ENCODE results near the gene TSC22D3.
A peak's percentile ranks its signal among the peaks of the same experiment; 100 is the strongest.
"Not testable (repeated sequence)": the region's sequence is repeated elsewhere in the genome, so short reads cannot be mapped to it uniquely, and the experiment has no call there.

Gene TSC22D3

DNA sequence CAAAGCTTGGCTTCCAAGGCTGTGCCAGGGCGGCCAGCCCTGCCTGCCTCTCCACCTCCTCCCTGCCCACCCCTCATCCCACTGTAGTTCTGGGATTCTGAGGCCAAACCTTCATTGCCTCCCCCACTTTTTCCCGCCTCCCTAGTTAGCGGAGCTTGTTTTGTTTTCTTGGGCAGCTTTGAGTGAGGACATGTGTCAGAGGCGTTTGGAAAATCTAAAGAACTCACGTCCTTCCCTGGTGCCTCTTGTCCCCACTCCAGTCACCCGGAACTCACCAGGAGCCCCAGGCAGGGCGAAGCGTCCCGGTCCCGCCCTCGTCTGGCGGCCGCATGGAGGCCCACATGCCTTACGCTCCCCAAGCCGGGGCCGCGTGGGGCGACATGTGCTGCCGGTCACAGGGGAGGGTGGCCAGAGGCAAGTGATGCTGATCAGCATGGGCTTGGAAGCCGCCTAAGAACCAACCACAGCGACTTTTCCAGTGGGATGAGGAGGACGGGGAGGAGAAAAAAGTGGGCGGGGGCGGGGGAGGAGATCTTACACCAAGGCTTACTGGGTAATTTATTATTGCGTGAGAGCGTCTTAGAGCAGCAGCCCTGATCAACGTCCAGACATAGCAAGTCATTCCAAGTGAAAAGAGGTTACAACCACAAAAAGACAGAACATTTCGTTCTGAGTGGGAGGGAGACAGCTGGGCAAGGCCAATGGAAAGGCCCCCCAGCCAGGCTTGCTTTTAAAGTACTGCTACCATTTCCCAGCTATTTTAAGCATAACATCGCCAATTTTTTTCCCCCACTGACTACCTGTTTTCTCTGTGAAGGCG, 98.8 kb downstream of the TSC22D3 start:
- DNase-seq: peak; percentile 50 to 57

DNA sequence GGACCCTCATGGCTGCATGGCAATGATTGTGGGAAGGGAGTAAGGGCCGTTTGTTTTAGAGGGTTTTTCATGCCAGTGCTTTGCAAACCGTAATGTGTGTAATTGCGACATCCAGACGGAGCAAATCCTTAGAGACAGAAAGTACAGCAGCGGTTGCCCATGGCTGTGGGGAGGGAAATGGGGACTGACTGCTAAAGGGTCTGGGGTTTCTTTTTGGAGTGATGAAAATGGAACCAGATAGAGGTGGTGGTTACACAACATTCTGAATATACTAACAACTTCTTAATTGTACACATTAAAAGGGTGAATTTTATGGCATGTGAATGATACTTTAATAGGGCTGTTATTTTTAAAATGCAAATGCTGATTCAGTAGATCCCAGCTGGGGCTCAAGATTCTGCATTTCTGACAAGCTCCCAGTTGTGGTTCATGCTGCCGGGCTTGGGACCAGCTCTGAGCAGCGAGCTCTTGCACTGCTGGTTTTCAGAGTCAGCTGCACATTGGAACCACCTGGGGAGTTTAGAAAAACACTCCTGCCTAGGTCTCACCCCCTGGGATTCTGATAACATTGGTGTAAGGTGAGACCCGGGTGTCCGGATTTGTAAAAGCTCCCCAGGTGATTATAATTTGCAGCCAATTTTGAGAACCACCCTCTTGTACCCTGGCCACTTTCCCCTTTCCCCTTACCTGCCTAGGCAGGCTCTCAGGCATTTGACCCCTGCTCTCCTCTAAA, 99.6 kb downstream of the TSC22D3 start:
- peak; percentile 57 to 65 for DNase-seq

DNA sequence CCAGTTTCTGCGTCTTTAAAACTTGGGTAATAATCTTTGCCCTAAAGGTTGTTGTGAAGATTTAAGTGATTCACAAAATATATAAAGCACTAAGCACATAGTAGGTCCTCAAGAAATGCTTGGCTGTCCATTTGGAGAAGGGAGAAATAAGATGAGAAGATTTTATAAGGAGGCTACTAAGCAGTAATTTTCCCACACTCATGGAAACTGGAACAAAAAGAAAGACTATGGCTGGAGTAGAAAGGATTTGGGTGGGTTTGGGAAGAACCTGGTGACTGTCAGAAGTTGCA, 100.3 kb downstream of the TSC22D3 start:
- no peak for DNase-seq

DNA sequence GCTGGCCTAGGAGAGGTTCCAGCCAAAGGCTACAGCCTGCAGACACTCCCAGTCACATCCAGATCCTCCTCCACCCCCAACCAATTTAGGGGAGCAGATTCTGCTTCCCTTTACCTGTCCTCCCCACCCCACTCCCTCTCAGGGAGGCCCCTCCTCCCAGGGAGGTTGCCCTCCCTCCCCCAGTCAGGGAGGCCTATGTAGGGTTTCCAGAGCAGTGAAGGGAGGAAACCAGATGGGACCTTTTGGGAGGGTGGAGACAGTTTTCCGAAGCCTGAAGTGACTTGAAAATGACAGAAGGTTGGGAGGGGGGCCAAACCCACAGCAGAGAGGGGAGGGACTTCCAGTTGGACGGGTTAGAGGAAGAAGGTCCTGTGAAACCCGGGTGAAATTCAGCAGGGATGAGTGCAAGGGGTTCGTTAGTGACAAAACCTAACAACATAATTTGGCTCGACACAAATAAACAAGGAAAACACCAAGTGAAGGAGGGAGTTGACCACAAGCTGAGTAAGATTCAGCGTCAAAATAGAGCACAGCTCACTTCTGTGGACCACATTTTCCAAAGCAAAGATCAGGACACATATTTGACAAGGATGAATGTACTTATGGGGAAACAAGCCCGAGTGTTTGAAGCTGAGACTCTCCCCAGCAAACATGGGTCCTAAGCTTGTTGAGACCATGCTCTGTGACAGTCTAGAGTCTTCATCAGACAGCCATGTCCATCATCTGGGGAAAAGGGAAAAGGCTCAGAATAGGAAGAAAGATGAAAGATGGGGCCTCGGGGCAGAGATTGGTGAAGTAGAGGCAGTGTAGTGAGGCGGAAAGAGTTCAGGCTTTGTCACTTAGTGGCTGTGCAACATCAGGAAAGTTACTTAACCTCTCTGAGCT, 100.9 kb downstream of the TSC22D3 start:
- peak; percentile 53 to 60 for DNase-seq

DNA sequence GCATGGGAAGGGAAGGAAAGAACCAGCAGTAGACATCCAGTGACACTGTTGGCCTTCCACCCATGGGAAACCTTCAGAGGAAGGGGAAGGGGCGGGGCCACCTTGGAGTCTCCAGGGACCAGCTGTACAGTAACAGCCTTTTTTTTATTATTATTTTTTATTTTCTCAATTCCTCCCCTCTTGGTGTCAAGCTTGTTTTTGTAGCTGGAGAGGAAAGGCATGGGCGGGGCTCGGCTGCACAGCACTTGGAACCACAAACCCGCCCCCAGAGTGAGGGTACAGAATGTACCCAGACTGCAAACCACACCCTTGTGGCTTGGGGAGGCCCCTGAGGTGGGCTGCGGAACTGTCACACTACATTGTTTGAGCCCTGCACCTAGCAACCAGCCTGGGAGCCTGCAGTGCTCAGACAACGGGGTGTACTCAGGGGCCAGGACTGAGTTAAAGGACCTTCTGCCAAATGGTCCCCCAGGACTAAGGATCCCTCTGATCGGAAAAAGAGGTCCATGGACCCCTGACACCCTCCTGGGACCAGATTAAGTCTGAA, 101.6 kb downstream of the TSC22D3 start:
- DNase-seq: peak; percentile 39 to 41

DNA sequence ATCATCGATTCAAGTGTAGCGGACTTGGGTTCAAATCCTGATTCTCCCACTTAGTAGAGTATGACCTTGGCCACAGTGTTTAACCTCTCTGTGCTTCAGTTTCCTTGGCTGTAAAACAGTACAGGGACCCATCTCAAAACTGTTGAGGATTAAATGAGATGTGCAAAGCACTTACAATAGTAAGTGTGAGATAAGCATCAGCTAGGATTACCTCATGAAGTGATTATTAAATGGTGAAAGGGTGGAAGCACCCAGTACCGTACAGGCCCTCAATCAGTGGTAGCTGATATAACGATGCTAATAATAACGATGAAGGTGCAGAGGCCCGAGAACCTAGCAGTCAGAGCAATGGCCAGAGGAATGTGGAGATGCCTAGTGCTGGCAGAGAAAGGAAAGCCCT, 102.2 kb downstream of the TSC22D3 start:
- no peak for DNase-seq

DNA sequence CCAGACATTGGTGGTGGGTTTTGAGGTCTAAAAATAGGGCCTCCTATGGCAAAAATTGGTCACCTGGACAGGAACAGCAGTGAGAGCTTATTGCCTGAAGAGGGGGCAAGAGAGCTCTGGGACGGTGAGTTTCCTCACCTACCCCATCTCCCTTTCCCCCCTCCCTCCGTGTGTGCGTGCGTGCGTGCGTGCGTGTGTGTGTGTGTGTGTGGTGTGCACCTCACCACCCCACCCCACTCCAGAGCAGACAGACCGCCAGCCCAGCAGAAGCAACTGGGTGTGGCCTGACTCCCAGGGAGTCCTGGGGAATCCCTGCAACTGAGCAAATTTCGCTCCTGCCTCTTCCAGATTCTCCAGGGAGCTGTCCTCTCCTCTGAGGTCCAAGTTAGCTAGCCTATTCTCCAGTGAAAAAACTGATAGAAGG, 102.6 kb downstream of the TSC22D3 start:
- peak; percentile 23 to 44 for DNase-seq

DNA sequence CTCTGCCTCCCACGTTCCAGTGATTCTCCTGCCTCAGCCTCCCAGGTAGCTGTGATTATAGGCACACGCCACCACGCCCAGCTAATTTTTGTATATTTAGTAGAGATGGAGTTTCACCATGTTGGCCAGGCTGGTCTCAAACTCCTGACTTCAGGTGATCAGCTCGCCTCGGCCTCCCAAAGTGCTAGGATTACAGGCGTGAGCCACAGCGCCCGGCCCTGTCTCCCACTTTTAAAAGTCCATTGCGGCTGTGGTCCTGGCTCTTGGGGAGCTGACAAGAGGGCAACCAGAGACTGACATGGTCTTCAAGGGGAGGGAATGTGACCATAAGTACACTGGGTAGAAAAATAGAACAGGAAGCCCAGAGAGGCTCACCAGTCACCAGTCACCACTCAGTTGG, 104.3 kb downstream of the TSC22D3 start:
- not testable (repeated sequence) for DNase-seq

DNA sequence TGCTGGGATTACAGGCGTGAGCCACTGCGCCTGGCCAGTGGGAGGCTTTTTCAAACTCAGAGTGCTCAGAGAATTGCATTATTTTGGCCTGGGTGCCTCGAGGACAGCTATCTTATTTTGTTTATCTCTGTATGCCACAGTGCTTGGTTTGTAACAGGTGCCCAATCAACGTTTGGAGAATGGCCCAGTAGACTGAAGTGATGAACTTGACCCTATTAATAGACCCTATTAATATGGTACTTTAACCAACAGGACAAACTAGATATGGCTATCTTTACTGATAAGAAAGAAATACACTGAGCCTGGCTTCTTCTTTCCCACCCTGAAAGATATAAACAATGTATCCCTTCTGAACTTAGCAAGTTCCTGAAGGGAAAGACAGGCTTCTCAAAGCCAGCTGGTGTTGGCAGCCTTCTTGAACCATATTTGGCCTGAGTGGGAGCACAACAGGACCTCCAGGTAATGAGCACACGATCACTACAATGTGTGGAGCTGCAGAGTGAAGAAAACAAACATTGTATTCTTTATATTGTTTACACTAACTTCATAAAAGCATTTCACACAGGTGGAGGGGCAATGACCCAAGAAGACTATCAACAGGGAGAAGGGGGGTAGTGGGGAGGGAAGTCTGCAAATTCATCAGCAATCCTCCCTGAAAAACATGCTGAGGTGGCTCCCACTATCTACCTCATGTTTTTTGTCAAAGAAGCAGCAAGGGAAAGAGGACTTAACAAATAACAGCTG, 105.5 kb downstream of the TSC22D3 start:
- DNase-seq: no peak

DNA sequence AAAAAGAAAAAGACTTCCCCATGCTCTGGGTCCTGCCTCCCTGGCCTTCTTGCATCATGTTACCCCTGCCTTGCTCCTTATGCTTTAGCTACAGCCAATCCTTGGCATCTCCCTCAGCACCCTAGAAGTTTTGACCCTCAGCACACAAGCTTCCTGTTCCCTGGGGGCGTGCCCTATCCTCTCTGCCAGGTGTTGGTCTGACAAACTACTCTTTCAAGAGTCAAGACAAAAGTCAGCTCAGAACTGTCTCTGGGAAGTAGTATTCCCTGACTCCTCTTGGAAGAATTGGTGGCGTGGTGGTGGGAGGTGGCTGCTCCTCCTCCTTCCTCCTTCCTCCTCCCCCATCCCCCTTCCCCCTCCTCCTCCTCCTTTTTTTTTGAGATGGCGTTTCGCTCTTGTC, 106.3 kb downstream of the TSC22D3 start:
- no peak for DNase-seq

DNA sequence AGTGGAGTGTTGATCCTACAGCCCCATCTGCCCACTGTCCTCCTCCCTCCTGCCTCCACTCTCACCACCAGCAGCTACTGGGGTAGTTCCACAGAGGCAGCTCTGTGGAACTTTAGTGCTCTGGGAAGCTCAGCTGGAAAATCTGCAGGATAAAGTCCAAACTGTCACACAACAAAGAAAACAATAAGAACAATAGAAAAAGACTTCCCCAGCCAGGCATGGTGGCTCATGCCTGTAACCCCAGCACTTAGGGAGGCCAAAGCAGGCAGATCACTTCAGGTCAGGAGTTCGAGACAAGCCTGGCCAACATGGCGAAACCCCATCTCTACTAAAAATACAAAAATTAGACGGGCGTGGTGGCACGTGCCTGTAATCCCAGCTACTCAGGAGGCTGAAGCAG, 106.9 kb downstream of the TSC22D3 start:
- not testable (repeated sequence) for DNase-seq

DNA sequence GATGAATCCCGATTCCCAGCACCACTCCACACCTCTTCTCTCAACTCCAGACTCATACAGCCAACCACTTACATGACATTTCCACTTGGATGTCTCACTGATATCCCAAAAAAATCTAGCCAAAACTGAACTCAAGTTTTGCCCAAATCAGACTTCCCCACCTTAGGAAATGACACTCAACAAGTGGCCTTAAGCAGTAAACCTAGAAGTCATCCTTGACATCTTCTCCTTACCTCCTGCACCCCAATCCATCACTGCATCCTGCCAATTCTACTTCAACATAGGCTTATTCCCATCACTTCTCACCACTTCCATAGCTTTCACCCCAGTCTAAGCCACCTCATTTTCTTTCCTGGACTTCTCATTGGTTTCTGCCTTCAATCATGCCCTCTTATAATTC, 108.2 kb downstream of the TSC22D3 start:
- DNase-seq: no peak

DNA sequence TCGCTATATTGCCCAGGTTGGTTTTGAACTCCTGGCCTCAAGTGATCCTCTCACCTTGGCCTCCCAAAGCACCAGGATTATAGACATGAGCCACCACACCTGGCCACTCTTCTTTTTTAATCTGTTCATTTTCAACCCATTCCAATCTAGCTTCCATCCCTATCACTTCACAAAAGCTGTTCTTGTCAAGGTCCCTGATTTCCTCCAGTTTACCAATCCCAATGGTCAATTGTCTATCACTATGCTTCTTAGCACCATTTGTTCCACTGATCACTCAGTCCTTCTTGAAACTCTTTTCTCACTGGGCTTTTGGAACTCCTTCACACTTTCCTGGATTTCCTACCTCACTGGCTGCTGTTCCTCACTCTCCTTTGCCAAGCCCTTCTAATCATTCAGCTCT, 108.7 kb downstream of the TSC22D3 start:
- DNase-seq: no peak
